K562 (cell line): Measurements from ENCODE around the gene TSTD1. TPM values are rescaled to one million over a fixed set of nuclear protein-coding genes. Genes with fewer than 3 reads are reported as not detected.
"Not testable (repeated sequence)": the region's sequence is repeated elsewhere in the genome, so short reads cannot be mapped to it uniquely, and the experiment has no call there.

ENCODE experiments used
- ATF1 ChIP-seq, 2 experiments: fragments of 450-650 bp in 1 of 2; IDR thresholded peaks; 2 replicates each; pipeline ENCODE4 v1.6.1; 2016; ENCODE audit warnings: missing compliant biosample characterization in 1 of 2, missing genetic modification characterization in 1 of 2
- DDX20 ChIP-seq: fragments of 450-650 bp; IDR thresholded peaks from 2 replicates; pipeline ENCODE4 v1.6.1; 2016; ENCODE audit warnings: missing genetic modification characterization, low read depth, mild to moderate bottlenecking, missing compliant biosample characterization, moderate library complexity
- GATAD2A ChIP-seq: fragments of 450-650 bp; IDR thresholded peaks from 2 replicates; pipeline ENCODE4 v1.6.1; 2017
- MAZ ChIP-seq, 2 experiments: fragments of 450-650 bp in 1 of 2; sonication (generic) in 1 of 2; formaldehyde crosslinking; IDR thresholded peaks in 1 of 2; conservative IDR thresholded peaks in 1 of 2; 2 replicates each; pipeline versions ENCODE4 v1.4.0 to v1.5.0; 2020; ENCODE audit warnings: mild to moderate bottlenecking in 1 of 2, missing genetic modification reagents in 1 of 2
- polyA plus RNA-seq, 8 experiments: library from polyadenylated mRNA; depleted of rRNA in 4 of 8; stranded (reverse) in 5 of 8; unstranded in 3 of 8; fragments of >200 nt; fragmentation: Nextera tagmentation in 2 of 8; fragmentation: Illumina TruSeq in 1 of 8; extraction: Ambion mirVana in 2 of 8; extraction: Trizol in 1 of 8; gene quantifications; 2 replicates each; pipeline versions ENCODE4 v1.2.1 to v1.2.3, GENCODE V29; 2011 to 2014; ENCODE audit warnings: inconsistent platforms in 1 of 8, missing spikeins in 1 of 8
- total RNA-seq, 7 experiments: library from RNA; depleted of rRNA in 6 of 7; stranded (reverse); fragments of >200 nt in 6 of 7; fragmentation: Illumina TruSeq in 2 of 7; extraction: Trizol in 2 of 7; gene quantifications; 2 replicates each; pipeline versions ENCODE4 v1.2.1 to v1.2.3, GENCODE V29; 2011 to 2021; ENCODE audit warnings: low replicate concordance in 1 of 7
- TF ChIP-seq, protein P1 (sequence below): fragments of 450-650 bp; formaldehyde crosslinking; IDR thresholded peaks from 2 replicates; pipeline ENCODE4 v1.4.0; 2022; ENCODE audit warnings: missing genetic modification characterization
- TF ChIP-seq, protein P2 (sequence below): fragments of 450-650 bp; formaldehyde crosslinking; IDR thresholded peaks from 2 replicates; pipeline ENCODE4 v1.4.0; 2020; ENCODE audit warnings: mild to moderate bottlenecking, moderate library complexity
- TF ChIP-seq, protein P3 (sequence below): fragments of 250-450 bp; sonication (Bioruptor Pico); IDR thresholded peaks from 2 replicates; pipeline ENCODE4 v1.4.0; 2020; ENCODE audit warnings: mild to moderate bottlenecking, moderate library complexity
- TF ChIP-seq, protein P4 (sequence below): fragments of 250-450 bp; sonication (Bioruptor Pico); IDR thresholded peaks from 2 replicates; pipeline ENCODE4 v1.4.0; 2020; ENCODE audit warnings: mild to moderate bottlenecking, moderate library complexity
- TF ChIP-seq, protein P5 (sequence below): fragments of 450-650 bp; formaldehyde crosslinking; IDR thresholded peaks from 2 replicates; pipeline ENCODE4 v1.4.0; 2022; ENCODE audit warnings: mild to moderate bottlenecking, moderate library complexity
- TF ChIP-seq, protein P6 (sequence below), 3 experiments: fragments of 200-800 bp in 1 of 3; sonication (Bioruptor generic) in 1 of 3; sonication (generic) in 1 of 3; formaldehyde crosslinking in 1 of 3; IDR thresholded peaks; 2 replicates each; pipeline versions ENCODE4 v1.6.1 to v1.8.0; 2016 to 2022; ENCODE audit warnings: mild to moderate bottlenecking in 2 of 3, missing compliant biosample characterization in 2 of 3, missing genetic modification characterization in 2 of 3, missing genetic modification reagents in 1 of 3
- TF ChIP-seq, protein P7 (sequence below), 2 experiments: fragments of 250-450 bp in 1 of 2; fragments of 450-650 bp in 1 of 2; sonication (Bioruptor Pico) in 1 of 2; IDR thresholded peaks; 2 replicates each; pipeline versions ENCODE4 v1.6.1 to v1.8.0; 2016 to 2021; ENCODE audit warnings: mild to moderate bottlenecking in 2 of 2, moderate library complexity in 2 of 2, missing compliant biosample characterization in 1 of 2, missing genetic modification characterization in 1 of 2
- TF ChIP-seq, protein P8 (sequence below): fragments of 450-650 bp; formaldehyde crosslinking; conservative IDR thresholded peaks from 2 replicates; pipeline ENCODE4 v1.4.0; 2022; ENCODE audit warnings: mild to moderate bottlenecking, missing genetic modification characterization

TSTD1 gene
- total and polyA plus RNA-seq, 9 of the 15 experiments (the other 6 are each of a cell fraction or from before 2014, with no cell fraction given), result 0.23 to 0.53 TPM; not detected in 7

DNA sequence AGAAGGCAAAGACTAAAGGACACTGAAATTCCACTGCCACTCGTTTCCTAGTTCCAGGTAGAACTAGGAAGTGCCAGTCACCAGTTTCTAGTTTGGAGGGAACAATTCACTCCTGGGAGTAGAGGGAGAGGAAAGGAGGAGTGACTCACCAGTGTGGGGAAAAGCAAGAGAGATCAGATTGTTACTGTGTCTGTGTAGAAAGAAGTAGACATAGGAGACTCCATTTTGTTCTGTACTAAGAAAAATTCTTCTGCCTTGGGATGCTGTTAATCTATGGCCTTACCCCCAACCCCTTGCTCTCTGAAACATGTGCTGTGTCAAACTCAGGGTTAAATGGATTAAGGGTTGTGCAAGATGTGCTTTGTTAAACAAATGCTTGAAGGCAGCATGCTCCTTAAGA lies 22.1 kb downstream of the TSTD1 start (continued):
- TF ChIP-seq, protein P1, sequence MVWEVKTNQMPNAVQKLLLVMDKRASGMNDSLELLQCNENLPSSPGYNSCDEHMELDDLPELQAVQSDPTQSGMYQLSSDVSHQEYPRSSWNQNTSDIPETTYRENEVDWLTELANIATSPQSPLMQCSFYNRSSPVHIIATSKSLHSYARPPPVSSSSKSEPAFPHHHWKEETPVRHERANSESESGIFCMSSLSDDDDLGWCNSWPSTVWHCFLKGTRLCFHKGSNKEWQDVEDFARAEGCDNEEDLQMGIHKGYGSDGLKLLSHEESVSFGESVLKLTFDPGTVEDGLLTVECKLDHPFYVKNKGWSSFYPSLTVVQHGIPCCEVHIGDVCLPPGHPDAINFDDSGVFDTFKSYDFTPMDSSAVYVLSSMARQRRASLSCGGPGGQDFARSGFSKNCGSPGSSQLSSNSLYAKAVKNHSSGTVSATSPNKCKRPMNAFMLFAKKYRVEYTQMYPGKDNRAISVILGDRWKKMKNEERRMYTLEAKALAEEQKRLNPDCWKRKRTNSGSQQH (CRISPR knock-in tag), result 0 out of 2 replicates have a peak, but pooled peaks have one; percentile 33
- TF ChIP-seq, protein P2, sequence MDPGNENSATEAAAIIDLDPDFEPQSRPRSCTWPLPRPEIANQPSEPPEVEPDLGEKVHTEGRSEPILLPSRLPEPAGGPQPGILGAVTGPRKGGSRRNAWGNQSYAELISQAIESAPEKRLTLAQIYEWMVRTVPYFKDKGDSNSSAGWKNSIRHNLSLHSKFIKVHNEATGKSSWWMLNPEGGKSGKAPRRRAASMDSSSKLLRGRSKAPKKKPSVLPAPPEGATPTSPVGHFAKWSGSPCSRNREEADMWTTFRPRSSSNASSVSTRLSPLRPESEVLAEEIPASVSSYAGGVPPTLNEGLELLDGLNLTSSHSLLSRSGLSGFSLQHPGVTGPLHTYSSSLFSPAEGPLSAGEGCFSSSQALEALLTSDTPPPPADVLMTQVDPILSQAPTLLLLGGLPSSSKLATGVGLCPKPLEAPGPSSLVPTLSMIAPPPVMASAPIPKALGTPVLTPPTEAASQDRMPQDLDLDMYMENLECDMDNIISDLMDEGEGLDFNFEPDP (CRISPR knock-in tag), result peak; percentile 88; the same call in 1 of the 2 replicates
- TF ChIP-seq DDX20 (tag) (peak; percentile 84), ATF1 (tag; IDR thresholded peaks at IDR 0.05) (0 out of 2 replicates have a peak, but pooled peaks have one; percentile 26), GATAD2A (0 out of 2 replicates have a peak, but pooled peaks have one; percentile 28), MAZ (CRISPR knock-in tag; conservative IDR thresholded peaks at IDR 0.05 in 1 of 2, IDR thresholded peaks at IDR 0.05 in 1 of 2) (peak in 1 of 2 experiments; percentile 47; a peak in 1 of 4 replicates)
- TF ChIP-seq, protein P3, sequence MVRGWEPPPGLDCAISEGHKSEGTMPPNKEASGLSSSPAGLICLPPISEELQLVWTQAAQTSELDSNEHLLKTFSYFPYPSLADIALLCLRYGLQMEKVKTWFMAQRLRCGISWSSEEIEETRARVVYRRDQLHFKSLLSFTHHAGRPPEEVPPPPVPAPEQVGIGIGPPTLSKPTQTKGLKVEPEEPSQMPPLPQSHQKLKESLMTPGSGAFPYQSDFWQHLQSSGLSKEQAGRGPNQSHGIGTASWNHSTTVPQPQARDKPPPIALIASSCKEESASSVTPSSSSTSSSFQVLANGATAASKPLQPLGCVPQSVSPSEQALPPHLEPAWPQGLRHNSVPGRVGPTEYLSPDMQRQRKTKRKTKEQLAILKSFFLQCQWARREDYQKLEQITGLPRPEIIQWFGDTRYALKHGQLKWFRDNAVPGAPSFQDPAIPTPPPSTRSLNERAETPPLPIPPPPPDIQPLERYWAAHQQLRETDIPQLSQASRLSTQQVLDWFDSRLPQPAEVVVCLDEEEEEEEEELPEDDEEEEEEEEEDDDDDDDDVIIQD, result peak; percentile 62; the same call in 1 of the 2 replicates
- TF ChIP-seq, protein P4, sequence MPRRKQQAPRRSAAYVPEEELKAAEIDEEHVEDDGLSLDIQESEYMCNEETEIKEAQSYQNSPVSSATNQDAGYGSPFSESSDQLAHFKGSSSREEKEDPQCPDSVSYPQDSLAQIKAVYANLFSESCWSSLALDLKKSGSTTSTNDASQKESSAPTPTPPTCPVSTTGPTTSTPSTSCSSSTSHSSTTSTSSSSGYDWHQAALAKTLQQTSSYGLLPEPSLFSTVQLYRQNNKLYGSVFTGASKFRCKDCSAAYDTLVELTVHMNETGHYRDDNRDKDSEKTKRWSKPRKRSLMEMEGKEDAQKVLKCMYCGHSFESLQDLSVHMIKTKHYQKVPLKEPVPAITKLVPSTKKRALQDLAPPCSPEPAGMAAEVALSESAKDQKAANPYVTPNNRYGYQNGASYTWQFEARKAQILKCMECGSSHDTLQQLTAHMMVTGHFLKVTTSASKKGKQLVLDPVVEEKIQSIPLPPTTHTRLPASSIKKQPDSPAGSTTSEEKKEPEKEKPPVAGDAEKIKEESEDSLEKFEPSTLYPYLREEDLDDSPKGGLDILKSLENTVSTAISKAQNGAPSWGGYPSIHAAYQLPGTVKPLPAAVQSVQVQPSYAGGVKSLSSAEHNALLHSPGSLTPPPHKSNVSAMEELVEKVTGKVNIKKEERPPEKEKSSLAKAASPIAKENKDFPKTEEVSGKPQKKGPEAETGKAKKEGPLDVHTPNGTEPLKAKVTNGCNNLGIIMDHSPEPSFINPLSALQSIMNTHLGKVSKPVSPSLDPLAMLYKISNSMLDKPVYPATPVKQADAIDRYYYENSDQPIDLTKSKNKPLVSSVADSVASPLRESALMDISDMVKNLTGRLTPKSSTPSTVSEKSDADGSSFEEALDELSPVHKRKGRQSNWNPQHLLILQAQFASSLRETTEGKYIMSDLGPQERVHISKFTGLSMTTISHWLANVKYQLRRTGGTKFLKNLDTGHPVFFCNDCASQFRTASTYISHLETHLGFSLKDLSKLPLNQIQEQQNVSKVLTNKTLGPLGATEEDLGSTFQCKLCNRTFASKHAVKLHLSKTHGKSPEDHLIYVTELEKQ (CRISPR knock-in tag), result peak; percentile 63; the same call in 1 of the 2 replicates
- TF ChIP-seq, protein P5, sequence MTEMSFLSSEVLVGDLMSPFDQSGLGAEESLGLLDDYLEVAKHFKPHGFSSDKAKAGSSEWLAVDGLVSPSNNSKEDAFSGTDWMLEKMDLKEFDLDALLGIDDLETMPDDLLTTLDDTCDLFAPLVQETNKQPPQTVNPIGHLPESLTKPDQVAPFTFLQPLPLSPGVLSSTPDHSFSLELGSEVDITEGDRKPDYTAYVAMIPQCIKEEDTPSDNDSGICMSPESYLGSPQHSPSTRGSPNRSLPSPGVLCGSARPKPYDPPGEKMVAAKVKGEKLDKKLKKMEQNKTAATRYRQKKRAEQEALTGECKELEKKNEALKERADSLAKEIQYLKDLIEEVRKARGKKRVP, result 0 out of 2 replicates have a peak, but pooled peaks have one; percentile 22
- TF ChIP-seq ATF1 (CRISPR knock-in tag; IDR thresholded peaks at IDR 0.05), result not testable (repeated sequence)
- TF ChIP-seq, protein P6, sequence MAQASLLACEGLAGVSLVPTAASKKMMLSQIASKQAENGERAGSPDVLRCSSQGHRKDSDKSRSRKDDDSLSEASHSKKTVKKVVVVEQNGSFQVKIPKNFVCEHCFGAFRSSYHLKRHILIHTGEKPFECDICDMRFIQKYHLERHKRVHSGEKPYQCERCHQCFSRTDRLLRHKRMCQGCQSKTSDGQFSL (CRISPR knock-in tag; IDR thresholded peaks at IDR 0.05), result not testable (repeated sequence)
- TF ChIP-seq, protein P6 (tag; IDR thresholded peaks at IDR 0.05), result peak in 1 of 2 experiments; percentile 84; a peak in 2 of 4 replicates
- TF ChIP-seq, protein P7, sequence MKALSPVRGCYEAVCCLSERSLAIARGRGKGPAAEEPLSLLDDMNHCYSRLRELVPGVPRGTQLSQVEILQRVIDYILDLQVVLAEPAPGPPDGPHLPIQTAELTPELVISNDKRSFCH (CRISPR knock-in tag; IDR thresholded peaks at IDR 0.05), result not testable (repeated sequence)
- TF ChIP-seq, protein P7 (tag; IDR thresholded peaks at IDR 0.05), result peak; percentile 90
- TF ChIP-seq, protein P8, sequence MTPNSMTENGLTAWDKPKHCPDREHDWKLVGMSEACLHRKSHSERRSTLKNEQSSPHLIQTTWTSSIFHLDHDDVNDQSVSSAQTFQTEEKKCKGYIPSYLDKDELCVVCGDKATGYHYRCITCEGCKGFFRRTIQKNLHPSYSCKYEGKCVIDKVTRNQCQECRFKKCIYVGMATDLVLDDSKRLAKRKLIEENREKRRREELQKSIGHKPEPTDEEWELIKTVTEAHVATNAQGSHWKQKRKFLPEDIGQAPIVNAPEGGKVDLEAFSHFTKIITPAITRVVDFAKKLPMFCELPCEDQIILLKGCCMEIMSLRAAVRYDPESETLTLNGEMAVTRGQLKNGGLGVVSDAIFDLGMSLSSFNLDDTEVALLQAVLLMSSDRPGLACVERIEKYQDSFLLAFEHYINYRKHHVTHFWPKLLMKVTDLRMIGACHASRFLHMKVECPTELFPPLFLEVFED (CRISPR knock-in tag), result peak; percentile 84
